ENCODE data around the gene UBXN6.

The UBXN6 gene, protein sequence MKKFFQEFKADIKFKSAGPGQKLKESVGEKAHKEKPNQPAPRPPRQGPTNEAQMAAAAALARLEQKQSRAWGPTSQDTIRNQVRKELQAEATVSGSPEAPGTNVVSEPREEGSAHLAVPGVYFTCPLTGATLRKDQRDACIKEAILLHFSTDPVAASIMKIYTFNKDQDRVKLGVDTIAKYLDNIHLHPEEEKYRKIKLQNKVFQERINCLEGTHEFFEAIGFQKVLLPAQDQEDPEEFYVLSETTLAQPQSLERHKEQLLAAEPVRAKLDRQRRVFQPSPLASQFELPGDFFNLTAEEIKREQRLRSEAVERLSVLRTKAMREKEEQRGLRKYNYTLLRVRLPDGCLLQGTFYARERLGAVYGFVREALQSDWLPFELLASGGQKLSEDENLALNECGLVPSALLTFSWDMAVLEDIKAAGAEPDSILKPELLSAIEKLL
- 48.1 to 158 (median 92.3) reads per million in 17 experiments for total RNA-seq

DNA sequence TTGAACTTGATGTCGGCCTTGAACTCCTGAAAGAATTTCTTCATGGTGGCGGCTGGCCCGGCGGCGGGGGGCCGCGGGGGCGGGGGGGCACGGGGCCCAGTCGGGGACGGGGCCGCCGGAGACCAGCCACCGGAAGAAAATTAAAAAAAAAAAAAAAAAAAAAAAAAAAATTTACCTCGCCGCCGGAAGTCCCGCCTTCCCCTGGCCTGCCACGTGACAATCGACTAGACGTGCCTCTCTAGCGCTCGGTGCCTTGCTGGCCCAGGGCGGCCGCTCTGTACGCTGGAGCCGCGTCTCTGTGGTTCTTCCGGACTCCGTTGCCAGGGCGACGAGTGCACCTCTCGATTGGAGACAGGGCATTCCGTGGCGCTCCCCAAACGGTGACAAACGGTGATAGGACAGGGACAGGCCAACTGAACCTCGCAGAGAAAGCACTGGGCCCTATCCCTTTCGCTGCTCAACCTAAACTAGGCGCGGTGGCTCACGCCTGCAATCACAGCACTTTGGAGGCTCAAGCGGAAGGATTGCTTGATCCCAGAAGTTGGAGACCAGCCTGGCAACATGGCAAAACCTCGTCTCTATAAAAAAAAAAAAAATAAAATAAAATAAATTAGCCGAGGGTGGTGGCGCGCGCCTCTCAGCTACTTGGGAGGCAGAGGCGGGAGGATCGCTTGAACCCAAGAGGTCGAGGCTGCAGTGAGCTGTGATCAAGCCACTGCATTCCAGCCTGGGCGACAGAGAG is at the start of gene UBXN6:
Gene UBXN6, minus strand, starts transcription at position 141 of the 742 bp plus-strand sequence. Its CDS starts 97 bp downstream, at position 44.
- peak; percentile 98 to 99 (median 99) for DNase-seq

DNA sequence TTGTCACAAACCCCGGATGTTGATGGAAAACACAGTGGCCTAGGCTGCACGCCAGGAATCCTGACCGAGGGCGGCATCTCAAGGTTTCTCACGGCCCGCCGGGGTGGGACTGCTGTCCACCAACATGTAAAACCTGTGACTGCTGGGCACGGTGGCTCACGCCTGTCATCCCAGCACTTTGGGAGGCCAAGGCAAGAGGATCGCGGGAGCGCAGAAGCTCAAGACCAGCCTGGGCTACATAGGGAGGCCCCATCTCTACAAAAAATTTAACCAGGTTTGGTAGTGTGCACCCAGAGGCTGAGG is 49.5 kb upstream of the UBXN6 start:
- no peak for DNase-seq

DNA sequence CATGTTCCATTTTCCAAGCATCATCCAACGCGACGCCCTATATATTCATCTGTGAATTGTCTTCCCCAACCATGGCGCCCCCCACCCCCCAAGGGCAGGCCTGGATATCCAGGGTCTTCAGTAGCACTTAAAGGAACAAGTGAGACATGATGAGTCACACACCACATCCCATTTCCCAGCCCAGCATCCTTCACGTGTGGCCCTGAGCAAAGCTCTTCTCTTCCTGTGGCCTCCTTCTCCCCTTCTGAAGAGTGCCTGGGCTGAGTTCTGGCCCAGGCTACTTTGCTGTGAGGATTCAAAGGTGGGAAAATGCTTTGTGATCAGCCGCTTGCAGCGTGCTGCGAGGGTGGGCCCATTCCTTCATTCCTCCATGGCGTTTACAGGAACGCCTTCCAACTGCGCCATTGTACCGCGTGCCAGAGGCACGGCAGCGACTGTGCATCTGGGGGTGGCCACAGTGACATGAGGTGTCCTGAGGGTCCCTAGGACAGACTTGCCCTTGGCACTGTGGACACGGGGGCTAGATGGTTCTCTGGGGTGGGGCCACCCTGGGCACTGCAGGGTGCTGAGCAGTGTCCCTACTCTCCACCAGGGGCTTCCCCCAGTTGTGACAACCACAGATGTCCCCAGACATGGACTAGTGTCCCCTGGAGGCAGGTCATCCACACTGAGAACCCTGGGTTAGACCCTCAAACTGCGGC is 49.0 kb upstream of the UBXN6 start:
- peak; percentile 38 to 68 (median 63) for DNase-seq

DNA sequence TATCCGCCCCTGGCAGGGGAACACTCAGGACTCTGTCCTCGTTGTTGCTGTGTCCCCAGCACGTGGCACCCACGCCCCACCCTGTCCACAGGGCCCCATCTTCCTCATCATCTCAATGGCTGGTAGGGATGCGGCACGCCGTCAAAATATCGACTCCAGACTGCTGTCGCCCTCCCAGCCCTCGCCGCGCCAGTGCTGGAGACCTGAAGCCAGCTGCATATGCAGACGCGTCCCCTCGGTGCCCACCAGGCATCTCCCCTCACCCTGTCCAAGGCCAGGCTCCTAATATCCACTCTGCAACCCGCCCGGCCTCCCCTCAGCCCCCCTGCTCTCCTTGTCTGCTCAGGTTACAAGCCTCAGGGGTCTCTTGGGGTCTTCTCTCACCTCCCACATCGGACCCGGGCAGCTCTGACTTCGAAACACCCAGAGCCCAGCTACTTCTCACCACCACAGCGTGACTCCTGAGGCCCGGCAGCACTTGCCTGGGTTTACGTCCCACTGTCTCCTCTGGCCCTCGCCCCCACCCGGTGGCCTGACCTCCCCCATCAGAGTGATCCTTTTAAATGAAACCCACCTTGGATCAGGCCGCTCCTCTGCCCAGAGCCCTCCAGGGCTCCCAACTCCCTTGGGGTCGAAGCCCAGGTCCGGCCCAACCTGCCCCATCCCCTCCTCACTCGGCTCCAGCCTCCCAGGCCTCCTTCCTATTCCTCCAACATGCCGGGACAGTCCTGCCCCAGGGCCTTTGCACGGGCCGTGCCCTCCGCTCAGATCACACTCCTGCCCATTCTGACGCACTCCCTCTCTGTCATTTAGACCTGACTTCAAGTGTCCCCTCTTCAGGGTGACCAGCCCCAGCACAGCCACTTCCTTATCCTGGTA is 48.2 kb upstream of the UBXN6 start:
- DNase-seq: no peak

DNA sequence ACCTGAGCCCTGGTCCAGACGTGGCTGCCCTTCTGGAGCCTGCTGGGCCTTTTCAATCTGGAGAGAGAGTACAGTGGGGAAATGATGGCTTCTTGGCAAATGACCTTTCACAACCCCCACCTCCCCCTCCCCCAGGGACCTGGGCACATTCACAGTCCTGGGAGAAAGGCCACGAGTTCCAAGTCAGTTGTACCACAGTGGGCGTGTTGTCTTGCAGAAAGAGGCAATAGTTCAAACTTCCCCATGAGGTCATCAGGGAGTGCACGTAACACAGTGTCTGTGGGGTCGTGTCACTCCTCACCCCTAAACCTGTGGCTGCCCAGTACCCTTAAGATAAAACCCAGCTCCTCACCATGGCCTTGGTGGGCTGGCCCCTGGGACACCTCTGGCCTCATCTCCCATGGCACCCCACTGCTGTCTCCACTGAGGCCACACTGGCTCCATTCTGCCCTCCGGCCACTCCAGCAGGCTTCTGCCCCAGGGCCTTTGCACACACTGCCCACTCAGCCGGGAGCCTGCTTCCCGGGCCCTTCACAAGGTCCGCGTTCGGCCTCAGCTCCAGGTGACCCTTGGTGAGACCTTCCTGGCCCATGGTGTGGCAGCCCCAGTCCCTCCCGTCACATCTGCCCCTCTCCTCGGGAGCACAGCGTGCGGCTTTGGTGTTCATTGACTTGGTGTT is 47.4 kb upstream of the UBXN6 start:
- DNase-seq: peak; percentile 85 to 95 (median 92)

DNA sequence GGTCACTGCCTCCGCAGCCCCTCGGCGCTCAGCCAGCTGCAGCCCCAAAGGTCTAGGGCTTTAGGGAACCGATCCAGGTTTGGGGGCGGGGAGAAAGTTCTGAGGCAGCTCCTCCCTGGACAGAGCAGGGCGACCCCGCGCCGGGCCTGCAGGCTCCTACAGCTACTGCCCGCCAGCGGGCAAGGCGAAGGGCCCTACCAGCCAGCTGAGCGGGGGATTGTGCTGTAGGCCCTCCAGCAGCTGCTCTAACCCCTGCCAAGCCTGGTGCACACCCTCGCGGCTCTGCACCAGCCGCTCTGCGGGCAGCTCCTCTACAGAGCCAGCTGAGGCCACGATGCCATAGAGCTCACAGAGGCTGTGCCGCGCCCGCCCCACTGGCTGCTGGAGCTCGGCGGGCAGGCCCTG is 46.7 kb upstream of the UBXN6 start:
- no peak for DNase-seq

DNA sequence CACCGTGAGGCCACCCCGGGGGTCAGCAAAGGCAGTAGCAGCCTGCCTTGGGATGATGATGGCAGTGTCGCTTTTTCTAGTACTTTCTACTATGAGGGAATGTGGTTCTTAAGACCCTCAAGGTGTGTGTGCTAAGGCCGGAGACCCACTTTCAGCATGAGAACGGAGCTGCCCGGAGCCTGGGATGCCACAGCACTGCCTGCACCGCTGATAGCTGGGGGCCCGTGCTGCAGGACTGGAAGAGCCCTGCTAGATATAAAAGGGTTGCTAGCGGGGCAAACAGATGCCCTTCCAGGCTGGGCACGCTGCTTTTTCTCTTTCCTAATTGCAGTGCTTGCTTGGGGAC is 46.2 kb upstream of the UBXN6 start:
- DNase-seq: no peak

DNA sequence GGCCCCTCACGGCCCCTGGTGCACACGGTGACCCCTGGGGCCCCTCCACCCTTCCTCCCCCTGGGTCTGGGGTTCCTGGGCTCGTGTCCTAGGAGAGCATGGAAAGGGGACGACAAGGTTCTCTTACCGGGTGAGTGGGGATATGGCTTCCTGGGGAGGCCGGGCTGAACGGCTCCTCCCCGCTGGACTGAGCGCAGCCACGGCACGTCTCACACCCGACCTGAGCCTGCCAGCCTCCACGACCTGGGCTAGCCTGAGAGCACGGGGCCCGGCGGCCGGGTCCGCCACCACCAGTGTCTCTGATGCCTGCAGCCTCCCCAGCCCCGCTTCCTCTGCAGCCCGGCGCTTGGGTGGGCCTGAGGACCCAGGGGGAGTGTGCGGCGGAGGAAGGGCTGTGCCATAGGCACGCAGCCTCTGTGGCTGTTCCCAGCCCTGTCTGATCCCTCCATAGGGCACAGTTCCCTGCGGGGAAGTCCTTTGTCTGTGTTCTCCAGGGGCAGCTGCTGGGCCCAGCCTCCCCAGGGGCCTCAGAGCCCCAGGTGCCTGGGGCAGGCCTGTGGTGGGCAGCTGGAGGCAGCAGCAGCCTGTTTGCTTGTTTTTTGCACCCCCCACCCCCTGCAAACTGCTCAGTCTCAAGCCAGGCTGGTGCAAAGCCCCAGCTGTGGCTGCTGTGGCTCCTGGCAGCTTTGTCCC is 45.7 kb upstream of the UBXN6 start:
- DNase-seq: no peak

DNA sequence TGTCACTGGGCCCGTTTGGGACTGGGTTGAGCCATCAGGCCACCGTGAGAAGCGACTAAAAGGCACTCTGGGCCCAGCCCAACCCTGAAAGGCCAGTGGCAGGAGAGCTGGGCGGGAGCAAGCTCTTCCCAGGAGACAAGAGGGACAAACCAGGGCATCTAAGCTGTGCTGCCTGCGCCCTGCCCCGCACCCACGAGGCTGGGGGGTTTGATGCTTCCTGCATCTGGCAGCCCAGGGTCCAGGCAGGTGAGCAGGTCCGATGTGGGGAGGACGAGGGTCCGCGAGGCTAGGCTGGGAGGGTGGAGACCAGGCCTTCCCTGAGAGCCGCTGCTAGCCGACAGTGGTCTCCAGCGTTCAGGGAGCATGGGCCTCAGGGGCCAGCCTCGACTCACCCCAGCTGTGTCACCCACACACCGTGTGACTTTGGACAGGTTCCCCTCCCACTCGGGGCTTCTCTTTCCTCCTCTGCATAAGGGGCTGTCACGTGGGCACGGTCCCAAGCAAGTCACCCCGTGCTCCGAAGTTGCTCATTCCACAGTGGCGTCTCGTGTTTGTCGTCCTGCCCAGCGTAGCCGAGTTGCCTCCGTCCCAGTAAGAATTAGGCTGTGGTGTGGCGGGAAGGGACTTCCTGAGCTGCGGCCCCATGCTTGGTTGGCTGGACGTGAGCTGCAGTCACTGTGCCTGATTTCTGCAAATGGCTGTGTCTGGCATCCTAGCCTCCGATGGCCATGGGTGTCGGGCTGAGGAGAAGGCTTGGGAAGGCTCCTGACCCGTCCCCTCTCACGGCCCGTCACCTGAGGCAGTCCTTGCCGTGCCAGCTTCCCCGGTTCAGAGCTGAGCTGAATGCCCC is 44.9 kb upstream of the UBXN6 start:
- peak in 2 of 4 experiments; percentile 26 to 28 for DNase-seq

DNA sequence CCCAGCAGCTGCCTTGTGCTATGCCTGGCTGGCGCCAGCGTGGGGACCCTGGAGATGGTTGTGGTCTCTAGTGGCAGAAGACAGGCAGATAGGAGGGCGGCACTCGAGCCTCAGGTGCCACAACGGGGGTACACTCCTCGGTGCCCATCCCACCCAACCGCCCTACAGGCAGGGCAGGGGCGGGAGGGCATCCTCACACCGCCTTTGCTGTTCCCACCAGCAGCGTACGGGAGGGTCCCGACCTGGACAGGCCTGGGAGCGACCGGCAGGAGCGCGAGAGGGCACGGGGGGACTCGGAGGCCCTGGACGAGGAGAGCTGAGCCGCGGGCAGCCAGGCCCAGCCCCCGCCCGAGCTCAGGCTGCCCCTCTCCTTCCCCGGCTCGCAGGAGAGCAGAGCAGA is 44.1 kb upstream of the UBXN6 start:
- no peak for DNase-seq

DNA sequence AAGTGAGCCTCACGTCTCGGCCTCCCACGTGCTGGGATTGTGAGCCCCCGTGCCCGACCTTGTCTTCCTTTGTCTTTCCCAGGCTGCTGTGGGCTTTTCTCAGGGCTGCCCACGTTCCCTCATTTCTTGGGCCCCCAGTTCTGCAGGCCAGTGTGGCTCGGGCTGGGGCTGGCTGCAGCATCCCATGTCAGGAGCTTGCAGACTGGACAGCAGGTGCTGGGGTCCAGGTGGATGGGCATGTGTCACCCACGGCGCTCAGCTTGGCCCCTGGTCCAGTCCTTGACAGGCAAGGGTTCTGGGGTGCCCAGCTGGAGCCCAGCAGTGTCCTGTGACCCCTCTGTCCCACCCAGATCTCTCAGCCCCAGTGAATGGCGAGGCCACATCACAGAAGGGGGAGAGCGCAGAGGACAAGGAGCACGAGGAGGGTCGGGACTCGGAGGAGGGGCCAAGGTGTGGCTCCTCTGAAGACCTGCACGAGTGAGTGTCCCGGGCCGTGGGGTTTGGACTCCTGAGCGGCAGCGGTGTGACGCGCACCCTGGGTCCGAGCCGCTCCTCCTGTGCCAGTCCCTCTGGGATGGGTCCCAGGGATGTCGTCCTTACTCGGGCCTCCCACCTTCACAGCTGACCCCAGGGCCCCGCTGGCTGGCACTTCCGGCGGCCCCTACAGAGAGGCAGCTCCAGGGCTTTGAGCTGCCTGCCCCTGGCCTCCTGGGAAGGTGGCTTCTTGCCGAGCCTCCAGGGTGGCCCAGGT is 43.4 kb upstream of the UBXN6 start:
- no peak for DNase-seq

DNA sequence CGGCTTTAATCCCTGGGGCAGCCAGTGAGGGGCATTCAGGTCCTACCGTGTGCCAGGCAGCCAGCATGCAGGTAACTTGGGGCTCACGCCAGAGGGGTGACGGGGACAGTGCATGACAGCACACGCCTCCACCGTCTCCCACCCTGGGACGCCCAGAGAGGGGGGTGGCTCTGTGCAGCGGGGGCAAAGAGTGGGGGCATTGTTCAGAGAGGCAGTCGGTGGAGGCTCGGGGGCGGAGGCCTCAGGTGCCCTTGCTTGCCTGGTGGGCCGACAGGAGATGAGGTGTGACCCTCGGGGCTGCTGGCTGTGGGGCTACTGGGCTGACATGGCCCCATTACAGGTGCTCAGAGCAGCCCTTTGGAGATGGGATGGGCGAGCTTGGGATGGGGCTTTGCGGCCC is 42.3 kb upstream of the UBXN6 start:
- no peak for DNase-seq

DNA sequence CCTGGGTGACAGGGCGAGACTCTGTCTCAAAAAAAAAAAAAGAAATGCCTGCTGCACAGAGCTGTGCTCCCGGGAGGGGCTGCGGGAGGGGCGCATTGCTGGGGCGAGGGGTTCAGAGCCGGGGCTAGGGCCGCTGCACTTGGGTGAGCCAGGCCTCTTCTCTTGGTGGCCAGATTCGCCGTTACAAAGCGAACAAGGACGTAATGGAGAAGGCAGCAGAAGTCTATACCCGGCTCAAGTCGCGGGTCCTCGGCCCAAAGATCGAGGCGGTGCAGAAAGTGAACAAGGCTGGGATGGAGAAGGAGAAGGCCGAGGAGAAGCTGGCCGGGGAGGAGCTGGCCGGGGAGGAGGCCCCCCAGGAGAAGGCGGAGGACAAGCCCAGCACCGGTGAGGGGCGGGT is 41.7 kb upstream of the UBXN6 start:
- no peak for DNase-seq

DNA sequence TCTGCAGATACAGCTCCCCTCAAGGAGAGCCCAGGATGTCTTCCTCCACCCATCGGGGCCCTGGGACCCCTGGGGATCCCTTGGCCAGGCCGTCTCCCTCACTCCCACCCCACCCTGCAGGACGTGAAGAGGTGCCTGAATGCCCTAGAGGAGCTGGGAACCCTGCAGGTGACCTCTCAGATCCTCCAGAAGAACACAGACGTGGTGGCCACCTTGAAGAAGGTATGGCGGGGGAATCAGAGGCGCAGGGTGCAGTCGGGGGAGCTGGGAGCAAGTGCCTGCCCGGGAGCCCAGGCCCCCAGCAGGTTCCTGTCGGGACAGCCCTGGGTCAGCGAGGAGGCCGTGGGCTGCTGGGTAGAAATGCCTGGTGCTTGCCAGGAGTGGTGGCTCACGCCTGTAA is 41.1 kb upstream of the UBXN6 start:
- DNase-seq: no peak

DNA sequence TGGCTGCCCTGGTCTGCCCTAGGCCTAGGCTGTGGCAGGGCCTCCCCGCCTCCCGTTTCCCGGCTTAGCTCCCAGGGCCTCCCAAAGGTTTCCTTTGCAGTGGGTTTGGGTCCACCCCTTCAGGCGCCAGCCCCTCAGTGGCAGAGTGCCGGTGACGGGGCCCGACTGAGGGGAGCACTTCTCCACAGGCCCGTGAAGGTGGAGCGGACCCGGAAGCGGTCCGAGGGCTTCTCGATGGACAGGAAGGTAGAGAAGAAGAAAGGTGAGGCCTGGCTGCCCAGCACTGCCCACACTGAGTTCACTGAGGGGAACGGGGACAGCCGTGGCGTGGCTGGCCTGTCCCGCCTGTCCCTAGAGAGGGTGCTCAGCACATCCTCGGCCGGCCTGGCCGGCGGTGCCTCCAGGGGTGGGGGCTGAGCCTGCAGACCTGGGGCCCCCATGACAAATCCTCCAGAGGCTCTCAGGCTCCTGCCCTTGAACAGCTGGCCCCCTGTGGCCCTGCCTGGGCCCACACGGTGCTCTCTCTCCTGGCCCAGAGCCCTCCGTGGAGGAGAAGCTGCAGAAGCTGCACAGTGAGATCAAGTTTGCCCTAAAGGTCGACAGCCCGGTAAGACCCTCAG is 40.3 kb upstream of the UBXN6 start:
- no peak for DNase-seq

DNA sequence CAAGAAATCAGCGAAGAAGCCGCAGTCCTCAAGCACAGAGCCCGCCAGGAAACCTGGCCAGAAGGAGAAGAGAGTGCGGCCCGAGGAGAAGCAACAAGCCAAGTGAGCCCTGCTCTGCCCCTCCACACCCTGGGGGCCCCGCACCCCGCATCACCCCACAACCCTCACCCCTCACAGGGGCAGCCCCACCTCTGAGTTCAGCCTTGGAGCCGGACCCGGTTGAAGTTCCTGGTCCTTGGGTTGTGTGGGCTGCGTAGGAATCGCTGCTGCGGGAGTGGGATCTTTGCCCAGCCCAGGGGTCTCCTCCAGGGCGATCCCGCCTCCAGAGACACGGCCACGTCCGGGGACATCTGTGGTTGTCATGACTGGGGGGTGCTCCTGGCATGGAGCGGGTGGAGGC is 38.7 kb upstream of the UBXN6 start:
- no peak for DNase-seq

DNA sequence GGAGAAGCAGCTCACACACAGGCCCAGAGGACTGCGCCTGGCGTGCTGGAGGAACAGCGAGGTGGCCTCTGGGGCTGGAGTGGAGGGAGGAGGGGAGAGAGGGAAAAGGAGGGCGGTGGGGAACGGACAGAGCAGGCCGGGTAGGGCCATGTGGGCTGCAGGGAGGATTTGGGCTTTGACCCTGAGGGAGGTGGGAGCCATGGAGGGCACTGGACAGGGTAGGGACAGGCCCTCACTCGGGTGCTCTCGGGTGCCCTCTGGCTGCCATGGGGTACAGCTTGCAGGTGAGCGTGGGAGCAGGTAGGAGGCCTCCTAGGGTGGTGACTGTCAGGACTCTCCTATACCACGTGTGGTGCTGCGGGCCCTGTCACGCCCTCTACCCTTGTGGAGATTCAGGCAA is 37.9 kb upstream of the UBXN6 start:
- no peak for DNase-seq

DNA sequence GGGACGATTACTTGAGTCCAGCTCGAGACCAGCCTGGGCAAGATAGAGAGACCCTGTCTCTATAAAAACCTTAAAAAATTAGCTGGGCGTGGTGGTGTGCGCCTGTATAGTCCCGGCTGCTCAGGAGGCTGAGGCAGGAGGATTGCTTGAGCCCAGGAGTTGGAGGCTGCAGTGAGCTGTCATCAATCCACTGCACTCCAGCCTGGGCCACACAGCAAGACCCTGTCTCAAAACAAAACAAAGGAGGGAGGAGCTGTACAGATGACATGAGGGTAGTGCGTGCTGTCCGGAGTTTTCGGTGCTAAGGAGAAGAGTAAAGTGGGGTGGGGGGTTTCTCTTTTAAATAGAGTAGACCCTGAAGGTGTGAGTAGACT is 37.1 kb upstream of the UBXN6 start:
- no peak for DNase-seq
